GM19463 (cell line): Measurements from ENCODE around the gene RNF44.
"Not testable (repeated sequence)": the region's sequence is repeated elsewhere in the genome, so short reads cannot be mapped to it uniquely, and the experiment has no call there.

Source experiments
- ATAC-seq: cut with Tn5 transposase; IDR thresholded peaks from one replicate; pipeline ENCODE4 v1.9.1; 2021; ENCODE audit warnings: mild to moderate bottlenecking, moderate library complexity; ENCODE audit not compliant: unreplicated experiment

RNF44 gene

GRCh38 chr5:176521286-176521685, 15.9 kb downstream of the RNF44 start:
- no peak for ATAC-seq

- ATAC-seq: no peak
These were observed 17.1 kb downstream of the RNF44 start for GRCh38 chr5:176519810-176520720.

GRCh38 chr5:176517053-176517661, 20.0 kb downstream of the RNF44 start:
- ATAC-seq: no peak

GRCh38 chr5:176515396-176515795, 21.8 kb downstream of the RNF44 start:
- ATAC-seq: no peak

- ATAC-seq: no peak
These were observed 22.8 kb downstream of the RNF44 start for GRCh38 chr5:176514244-176514950.

GRCh38 chr5:176513788-176514187, 23.4 kb downstream of the RNF44 start:
- ATAC-seq: no peak

GRCh38 chr5:176508603-176509002, 28.6 kb downstream of the RNF44 start:
- no peak for ATAC-seq

GRCh38 chr5:176507911-176508310, 29.3 kb downstream of the RNF44 start:
- no peak for ATAC-seq

GRCh38 chr5:176503496-176503895, 33.7 kb downstream of the RNF44 start:
- ATAC-seq: no peak

- ATAC-seq: no peak
These were observed 35.9 kb downstream of the RNF44 start for GRCh38 chr5:176501333-176501732.

- no peak for ATAC-seq
These were observed 36.7 kb downstream of the RNF44 start for GRCh38 chr5:176500511-176500910.

- no peak for ATAC-seq
These were observed 37.9 kb downstream of the RNF44 start for GRCh38 chr5:176499273-176499672.

GRCh38 chr5:176497852-176498251, 39.4 kb downstream of the RNF44 start:
- ATAC-seq: no peak

GRCh38 chr5:176492431-176492830, 44.8 kb downstream of the RNF44 start:
- no peak for ATAC-seq

- no peak for ATAC-seq
These were observed 45.3 kb downstream of the RNF44 start for GRCh38 chr5:176491901-176492300.

- ATAC-seq: no peak
These were observed 46.1 kb downstream of the RNF44 start for GRCh38 chr5:176491101-176491502.

GRCh38 chr5:176490301-176490700, 46.9 kb downstream of the RNF44 start:
- ATAC-seq: no peak

GRCh38 chr5:176489077-176489476, 48.1 kb downstream of the RNF44 start:
- no peak for ATAC-seq

- ATAC-seq: not testable (repeated sequence)
These were observed 50.0 kb downstream of the RNF44 start for GRCh38 chr5:176487160-176487559.

- ATAC-seq: no peak
These were observed 50.9 kb downstream of the RNF44 start for GRCh38 chr5:176486189-176486757.

- ATAC-seq: no peak
These were observed 52.0 kb downstream of the RNF44 start for GRCh38 chr5:176485176-176485575.
